ENCODE results near the gene RNF113A. TPM values are rescaled to one million over a fixed set of nuclear protein-coding genes. Genes with fewer than 3 reads are reported as not detected.

Gene RNF113A
- total and polyA plus RNA-seq, 2 of the 8 experiments (the other 6 are each of a cell fraction or from before 2014, with no cell fraction given), result 10.3 to 14.2 TPM

DNA sequence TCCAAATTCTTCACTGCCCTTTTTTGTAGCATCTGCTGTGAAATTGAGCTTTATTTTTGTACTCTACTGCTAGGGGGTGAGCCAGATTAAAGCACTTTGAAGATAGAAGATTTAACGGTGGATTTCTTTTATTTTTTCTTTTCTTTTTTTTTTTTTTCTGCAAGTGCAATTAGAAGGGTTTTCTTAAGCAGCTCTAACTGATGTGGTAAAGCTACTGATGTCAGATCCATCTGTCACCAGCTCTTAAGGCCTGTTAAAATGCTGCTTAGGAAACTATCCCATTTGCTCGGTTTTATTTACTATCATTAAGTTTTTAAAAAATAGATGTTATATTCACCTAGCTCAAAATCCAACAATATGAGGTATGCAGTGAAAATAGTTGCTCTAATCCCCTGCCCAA, 7.2 kb upstream of the RNF113A start (continued):
- TF ChIP-seq, protein P1, sequence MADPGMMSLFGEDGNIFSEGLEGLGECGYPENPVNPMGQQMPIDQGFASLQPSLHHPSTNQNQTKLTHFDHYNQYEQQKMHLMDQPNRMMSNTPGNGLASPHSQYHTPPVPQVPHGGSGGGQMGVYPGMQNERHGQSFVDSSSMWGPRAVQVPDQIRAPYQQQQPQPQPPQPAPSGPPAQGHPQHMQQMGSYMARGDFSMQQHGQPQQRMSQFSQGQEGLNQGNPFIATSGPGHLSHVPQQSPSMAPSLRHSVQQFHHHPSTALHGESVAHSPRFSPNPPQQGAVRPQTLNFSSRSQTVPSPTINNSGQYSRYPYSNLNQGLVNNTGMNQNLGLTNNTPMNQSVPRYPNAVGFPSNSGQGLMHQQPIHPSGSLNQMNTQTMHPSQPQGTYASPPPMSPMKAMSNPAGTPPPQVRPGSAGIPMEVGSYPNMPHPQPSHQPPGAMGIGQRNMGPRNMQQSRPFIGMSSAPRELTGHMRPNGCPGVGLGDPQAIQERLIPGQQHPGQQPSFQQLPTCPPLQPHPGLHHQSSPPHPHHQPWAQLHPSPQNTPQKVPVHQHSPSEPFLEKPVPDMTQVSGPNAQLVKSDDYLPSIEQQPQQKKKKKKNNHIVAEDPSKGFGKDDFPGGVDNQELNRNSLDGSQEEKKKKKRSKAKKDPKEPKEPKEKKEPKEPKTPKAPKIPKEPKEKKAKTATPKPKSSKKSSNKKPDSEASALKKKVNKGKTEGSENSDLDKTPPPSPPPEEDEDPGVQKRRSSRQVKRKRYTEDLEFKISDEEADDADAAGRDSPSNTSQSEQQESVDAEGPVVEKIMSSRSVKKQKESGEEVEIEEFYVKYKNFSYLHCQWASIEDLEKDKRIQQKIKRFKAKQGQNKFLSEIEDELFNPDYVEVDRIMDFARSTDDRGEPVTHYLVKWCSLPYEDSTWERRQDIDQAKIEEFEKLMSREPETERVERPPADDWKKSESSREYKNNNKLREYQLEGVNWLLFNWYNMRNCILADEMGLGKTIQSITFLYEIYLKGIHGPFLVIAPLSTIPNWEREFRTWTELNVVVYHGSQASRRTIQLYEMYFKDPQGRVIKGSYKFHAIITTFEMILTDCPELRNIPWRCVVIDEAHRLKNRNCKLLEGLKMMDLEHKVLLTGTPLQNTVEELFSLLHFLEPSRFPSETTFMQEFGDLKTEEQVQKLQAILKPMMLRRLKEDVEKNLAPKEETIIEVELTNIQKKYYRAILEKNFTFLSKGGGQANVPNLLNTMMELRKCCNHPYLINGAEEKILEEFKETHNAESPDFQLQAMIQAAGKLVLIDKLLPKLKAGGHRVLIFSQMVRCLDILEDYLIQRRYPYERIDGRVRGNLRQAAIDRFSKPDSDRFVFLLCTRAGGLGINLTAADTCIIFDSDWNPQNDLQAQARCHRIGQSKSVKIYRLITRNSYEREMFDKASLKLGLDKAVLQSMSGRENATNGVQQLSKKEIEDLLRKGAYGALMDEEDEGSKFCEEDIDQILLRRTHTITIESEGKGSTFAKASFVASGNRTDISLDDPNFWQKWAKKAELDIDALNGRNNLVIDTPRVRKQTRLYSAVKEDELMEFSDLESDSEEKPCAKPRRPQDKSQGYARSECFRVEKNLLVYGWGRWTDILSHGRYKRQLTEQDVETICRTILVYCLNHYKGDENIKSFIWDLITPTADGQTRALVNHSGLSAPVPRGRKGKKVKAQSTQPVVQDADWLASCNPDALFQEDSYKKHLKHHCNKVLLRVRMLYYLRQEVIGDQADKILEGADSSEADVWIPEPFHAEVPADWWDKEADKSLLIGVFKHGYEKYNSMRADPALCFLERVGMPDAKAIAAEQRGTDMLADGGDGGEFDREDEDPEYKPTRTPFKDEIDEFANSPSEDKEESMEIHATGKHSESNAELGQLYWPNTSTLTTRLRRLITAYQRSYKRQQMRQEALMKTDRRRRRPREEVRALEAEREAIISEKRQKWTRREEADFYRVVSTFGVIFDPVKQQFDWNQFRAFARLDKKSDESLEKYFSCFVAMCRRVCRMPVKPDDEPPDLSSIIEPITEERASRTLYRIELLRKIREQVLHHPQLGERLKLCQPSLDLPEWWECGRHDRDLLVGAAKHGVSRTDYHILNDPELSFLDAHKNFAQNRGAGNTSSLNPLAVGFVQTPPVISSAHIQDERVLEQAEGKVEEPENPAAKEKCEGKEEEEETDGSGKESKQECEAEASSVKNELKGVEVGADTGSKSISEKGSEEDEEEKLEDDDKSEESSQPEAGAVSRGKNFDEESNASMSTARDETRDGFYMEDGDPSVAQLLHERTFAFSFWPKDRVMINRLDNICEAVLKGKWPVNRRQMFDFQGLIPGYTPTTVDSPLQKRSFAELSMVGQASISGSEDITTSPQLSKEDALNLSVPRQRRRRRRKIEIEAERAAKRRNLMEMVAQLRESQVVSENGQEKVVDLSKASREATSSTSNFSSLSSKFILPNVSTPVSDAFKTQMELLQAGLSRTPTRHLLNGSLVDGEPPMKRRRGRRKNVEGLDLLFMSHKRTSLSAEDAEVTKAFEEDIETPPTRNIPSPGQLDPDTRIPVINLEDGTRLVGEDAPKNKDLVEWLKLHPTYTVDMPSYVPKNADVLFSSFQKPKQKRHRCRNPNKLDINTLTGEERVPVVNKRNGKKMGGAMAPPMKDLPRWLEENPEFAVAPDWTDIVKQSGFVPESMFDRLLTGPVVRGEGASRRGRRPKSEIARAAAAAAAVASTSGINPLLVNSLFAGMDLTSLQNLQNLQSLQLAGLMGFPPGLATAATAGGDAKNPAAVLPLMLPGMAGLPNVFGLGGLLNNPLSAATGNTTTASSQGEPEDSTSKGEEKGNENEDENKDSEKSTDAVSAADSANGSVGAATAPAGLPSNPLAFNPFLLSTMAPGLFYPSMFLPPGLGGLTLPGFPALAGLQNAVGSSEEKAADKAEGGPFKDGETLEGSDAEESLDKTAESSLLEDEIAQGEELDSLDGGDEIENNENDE (IDR thresholded peaks at IDR 0.05; ENCODE audit: insufficient replicate concordance, low read length), result no peak
- TF ChIP-seq RAD21 (IDR thresholded peaks at IDR 0.05 in 1 of 2, conservative IDR thresholded peaks at IDR 0.05 in 1 of 2; ENCODE audit: low read depth in 2 of 2, low read length in 2 of 2) (no peak), SP1 (IDR thresholded peaks at IDR 0.05; ENCODE audit: low read depth, low read length) (no peak)

All from H1 (cell line).